ENCODE measurements around the gene KSR2.
"Not testable (repeated sequence)": the region's sequence is repeated elsewhere in the genome, so short reads cannot be mapped to it uniquely, and the experiment has no call there.

The KSR2 gene

DNA sequence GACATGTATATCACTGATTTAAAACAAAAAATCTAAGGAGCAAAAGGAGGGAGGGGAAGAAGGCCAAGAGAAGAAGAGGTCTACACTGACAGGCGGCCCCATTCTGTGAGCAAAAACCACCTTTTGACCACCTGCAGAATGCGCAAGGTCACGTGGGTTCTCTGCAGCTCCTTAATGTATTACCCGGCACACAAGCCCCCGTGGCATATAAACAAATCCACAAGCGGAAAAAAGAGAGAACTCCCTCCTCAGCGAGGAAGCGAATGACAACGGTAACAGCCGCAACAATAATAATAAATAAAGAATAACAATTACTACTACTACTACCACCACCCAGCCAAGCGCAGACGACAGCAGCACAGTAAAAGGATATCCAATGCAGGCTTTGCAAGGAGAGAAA lies 1.3 kb downstream of the KSR2 start:
- DNase-seq: no peak

DNA sequence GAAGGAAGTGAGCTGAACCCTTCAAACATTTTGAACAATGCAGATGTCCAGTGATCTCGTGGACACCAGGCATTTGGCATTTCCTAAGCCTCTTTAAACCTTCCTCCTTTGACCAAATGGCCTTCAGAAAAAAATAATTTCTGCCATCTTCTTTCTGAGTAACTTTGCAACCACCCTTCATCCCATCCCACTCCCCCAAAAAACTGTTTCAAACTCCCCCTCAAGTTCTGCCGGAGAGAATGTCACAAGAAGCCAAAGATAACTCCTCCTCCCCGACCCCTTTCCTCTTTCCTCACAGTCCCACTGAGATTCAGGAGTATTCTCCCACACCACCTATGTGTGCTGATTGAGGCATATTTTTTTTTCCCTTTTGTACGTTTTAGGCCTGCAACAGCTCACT lies 1.7 kb downstream of the KSR2 start:
- DNase-seq: no peak

DNA sequence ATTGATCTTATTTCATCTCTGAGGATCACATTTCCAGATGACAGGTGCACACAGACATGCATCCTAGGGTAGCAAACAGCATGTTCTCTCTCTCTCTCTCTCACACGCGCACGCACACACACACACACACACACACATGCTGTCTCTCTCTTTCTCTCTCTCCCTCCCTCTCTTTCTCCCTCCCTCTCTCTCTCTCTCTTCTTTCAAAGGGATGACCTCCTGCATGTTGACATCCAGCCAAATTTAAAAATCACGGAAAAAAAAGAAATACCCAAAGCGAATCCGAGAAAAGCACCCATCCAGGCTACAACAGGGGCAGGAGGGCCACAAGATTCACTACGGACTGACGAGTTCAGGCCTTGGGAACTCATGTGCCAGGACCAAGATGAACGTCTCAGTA lies 2.3 kb downstream of the KSR2 start:
- DNase-seq: no peak

DNA sequence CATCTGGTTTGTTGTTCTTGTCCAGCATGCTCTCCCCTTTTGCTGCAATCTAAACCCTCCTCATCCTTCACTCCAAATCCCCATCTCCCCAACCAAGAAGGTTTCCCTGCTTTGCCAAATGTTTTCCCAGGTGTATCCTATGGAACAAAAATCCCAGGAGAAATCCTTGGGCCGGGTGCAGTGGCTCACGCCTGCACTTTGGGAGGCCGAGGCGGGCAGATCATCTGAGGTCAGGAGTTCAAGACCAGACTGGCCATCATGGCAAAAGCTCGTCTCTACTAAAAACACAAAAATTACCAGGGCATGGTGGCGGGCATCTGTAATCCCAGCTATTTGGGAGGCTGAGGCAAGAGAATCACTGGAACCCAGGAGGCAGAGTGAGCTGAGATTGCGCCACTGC lies 5.0 kb downstream of the KSR2 start:
- no peak for DNase-seq

DNA sequence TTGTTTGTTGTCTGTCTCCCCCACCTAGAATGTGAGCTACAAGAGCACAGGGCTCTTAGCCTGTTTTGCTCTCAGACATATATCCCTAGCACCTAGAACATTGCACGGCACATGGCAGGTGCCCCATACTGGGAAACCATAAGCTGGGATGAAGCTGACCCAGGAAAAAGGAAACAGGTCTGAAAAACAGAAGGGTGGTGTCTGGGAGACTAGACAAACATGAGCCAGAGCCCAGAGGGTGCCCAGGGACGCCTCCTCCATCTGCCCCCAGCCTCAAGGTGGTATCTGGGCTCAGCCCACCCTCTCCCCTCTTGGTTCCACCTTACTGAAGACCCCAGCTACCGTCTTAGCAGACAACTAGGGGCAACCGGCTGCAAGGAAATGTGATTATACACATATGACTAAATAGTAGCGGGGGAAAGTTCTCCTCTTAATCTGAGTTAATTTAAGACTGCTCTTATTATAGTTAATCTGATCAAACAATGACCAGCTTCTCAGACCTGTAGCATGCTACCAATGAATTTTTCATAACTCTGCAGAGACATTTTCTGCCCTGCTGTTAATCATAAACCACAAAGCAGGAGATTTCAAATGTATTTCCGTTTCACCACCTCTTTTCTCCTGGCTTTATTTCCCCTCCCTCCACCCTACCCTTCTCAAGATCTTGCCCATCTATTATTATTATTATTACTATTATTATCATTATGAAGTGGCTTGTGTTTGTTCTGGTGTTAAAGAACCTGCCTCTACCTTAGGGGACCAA lies 31.9 kb downstream of the KSR2 start:
- no peak for DNase-seq

DNA sequence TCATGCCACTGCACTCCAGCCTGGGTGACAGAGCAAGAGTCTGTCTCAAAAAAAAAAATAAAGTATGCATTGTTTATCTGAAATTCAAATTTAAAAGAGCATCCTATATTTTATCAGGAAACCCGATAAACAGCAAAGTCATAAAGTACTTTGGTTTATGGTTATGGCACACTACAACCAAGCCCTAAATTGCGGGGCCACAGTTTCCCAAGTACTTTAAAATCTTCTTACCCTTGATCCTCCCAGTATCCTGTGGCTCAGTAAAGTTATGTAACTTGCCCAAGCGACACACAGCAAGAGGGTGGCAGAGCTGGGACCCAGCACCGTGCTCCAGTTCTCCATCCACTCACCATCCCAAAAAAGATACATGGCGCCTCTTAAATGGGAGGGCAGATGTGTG lies 35.2 kb downstream of the KSR2 start:
- no peak for DNase-seq

DNA sequence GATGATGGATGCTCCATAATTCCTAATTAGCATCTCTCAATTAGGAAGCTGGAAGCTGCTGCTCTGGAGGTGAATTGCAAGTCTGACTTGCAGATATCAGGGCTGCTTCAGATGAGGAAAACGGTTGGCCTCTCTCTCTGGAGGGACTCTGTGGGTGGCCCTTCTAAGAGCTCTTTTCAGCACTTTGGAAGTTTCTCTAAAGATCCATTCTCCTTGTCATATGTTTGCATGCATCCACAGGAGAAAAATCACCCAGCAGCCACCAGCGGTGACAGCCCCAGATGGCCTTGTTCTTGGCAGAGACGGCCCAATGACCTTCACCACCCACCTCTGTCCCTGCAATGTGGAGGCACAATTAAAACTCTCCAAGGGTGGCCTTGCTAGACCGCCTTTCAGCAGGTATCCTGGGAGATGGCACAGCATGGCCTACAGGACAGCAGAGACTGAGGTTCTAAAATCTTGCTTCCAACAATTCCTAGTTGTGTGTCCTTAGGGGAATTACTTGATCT lies 42.3 kb downstream of the KSR2 start:
- no peak for DNase-seq

DNA sequence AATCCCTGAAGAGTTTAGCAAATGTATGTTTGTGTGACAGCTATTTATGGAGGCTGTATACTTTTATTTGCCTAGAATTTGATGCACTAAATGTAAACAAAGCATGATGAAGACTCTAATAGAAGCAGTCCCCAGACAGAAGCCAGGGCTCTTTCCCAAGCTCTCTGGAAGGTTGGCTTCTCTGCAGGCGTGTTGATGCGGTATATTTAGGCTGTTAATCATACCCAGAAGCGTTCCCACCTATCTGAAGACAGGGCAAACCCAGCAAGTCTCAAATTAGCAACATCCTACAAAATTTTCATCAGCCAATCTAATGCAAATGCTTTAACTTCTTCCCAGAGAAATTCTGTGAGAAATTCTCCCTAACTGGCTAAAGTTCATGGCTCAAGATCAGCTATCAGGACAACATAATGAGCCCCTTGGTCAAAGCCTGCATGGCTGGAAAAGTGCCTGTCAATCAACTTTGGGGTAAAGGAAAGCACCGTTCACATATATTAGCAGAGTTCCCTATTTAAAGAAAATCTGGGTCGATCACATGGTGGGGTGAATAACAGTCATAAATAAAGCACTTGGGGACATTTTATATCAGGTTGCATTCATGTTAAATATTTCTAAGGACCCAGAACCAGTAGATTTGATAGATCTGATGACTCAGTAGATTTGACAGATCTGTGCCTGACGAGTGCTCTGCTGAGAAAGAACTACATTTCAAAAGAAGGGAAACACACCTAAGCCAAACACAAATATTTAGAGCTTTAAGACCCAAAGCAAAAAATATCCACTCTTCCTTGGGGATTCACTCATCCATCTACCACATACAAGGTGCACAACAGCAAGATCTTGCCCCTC lies 46.6 kb downstream of the KSR2 start:
- no peak for DNase-seq

DNA sequence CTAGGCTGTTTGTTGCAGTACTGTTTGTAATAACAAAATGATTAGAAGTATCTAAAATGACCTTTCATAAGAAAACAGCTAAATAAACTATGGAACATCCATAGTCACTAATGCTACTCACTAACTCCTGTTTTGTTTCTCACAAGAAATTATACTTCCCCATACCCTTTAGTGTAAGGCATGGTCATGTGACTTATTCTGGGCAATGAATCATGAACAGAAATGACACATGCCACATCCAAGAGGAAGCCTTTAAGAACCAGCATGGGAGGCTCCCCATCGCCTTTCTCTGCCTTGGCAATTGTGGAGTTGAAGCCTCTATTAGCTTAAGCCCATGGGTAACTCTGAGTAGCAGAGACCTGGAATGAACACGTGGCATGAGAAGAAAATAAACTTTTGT lies 49.3 kb downstream of the KSR2 start:
- DNase-seq: no peak

DNA sequence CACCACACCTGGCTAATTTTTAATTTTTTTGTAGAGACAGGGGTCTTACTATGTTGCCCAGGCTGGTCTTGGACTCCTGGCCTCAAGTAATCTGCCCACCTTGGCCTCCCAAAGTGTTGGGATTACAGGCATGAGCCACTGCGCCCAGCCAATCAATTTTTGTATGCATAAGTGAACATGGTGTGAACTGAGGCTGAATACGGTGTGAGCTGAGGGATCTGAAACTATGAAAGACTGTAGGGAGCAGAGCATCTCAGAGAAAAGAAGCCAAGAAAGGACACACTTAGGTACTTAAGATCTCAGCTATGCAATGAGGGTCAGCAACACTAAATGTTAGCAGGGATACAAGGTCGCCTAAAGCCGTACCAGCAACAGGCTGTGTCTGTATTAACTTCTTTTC lies 54.1 kb downstream of the KSR2 start:
- no peak for DNase-seq

DNA sequence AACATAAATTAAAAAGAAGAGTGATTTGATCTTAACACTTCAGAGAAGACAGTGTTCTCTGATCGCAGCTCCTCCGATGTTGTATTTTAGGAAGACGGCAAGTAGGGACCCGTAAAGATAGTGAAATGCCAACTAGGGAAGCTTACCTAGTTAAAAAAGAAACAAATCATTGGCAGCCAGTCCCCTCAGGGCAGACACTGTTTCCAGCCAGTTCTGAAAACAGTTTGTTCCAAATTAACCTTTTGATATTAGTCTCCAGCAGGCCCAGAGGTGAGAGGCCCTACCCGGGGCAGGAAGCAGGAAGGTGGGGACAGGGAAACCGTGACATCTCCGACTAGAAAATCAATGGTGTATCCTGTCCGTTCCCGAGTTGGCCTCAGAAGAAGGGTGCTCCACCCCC lies 56.0 kb downstream of the KSR2 start:
- DNase-seq: no peak

DNA sequence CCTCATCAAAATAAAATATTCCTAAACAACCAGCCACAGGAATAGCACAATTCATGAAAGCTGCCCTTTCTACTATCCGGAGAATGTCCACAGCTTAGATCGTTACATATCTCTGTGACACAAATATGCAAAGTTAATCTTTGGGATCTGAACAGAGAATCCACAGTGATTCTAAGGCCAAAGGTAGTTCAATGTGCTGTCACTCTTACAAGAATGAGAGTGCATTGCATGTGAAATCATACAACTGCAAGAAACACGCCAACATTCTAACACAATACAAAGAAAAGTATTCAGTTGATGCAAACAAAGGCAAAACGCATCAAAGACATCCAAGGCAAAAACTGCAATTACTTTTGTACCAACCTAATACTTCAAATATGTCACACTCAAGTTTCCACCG lies 60.4 kb downstream of the KSR2 start:
- DNase-seq: no peak

DNA sequence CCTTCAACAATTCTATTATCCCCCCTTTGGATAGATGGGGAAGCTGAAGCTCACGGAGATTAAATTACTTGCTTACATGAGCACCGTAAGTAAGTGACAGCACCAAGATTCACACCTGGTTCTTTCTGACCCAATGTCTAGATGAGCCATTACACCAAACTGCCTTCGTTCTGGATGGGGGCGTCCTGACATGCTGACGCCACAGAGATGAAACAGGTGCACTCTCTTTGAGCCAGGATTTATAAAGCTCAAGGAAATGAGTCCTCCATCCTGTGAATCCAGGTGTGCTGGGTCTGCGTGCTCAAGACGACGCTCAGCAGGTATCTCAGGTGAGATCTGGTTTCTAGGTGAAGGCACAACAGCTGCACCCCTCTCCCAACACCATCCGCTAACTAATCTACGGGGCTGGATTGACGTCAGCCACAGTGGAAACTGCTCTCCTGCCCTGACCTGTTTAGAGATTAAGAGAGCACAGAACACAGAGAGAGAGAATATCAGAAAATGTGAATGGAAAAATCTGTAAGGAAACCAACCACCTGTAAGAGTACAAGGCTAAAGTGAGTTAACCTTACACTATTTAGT lies 61.6 kb downstream of the KSR2 start:
- DNase-seq: no peak

DNA sequence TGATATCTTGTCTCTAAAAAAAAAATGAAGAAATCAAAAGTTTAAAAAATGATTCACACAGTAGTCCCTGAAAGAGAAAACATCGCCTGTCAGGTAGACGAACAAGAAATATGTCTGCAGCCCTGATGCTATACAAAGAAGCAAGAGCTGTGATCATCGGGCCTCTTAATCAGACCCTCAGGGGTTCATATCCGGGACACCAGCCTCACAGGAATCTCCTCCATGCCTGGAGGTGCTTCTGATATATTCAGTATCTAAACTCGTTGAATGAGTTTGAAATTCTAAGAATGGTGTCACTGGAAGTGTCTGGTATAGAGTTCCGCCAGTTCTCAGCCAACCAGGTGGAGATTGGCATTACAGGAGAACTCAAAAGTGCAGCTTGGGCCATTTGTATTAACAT lies 64.7 kb downstream of the KSR2 start:
- no peak for DNase-seq

DNA sequence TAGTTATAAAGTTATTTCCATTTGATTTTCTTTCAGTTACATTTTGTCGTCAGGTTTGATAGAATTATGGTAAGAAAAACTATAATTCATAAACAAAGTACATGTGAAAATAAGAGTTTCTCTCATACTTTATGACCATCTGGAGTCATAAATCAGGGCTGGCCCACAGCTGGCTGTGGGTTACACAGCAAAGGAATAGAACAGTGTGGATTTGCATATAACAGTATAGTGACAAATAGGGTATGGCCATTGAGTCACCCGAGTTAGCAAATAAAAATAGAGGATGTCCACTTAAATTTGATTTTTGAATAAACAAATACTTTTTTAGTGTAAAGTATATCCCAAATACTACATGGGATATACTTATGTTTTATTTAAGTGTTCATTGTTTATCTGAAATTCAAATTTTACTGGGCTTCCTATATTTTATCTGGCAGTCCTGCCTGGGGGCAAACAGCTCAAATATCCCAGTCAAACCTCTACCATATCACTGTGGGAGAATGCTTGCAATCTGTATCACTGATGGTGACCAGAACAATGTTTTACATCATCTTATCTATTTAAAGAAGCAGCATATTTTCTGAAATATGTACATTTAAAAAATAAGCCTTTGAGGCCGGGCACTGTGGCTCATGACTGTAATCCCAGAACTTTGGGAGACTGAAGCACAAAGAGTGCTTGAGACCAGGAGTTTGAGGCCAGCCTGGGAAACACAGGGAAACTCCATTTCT lies 65.5 kb downstream of the KSR2 start:
- DNase-seq: no peak

DNA sequence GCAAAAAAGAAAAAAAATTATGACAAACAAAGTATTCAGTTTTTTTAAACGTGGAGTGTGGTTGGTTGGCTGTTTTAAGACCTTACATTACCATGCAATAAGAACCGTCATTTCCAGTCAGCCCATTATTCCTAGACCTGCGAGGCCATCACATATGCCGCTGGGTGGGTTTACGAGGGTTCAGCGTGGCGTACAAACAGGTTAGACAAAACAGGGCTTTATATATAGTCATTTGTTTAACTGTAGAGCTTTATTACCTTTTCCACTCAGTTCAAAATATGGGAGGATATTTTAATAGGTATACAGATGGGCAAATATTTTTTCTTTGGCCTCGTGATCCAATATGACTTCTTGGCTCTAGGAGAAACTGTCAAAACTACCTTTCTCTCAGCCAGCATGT lies 67.2 kb downstream of the KSR2 start:
- DNase-seq: no peak

DNA sequence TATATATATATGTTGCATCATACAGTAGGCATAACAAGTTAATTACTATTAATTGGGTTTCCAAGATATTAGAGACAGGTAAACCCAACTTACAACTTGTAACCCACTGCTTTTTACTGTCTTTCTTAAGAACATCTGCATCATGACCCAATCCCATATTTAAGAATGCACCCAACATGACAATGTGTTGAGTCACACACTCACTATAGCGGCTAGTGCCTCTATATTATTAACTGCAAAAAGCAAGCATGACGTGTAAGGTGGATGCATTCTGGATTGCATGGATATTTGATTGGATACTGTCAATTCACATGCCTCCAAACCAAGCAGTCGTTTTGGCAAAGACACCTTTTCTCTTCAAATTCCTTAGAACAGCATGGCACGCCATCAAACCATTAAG lies 68.2 kb downstream of the KSR2 start:
- no peak for DNase-seq

DNA sequence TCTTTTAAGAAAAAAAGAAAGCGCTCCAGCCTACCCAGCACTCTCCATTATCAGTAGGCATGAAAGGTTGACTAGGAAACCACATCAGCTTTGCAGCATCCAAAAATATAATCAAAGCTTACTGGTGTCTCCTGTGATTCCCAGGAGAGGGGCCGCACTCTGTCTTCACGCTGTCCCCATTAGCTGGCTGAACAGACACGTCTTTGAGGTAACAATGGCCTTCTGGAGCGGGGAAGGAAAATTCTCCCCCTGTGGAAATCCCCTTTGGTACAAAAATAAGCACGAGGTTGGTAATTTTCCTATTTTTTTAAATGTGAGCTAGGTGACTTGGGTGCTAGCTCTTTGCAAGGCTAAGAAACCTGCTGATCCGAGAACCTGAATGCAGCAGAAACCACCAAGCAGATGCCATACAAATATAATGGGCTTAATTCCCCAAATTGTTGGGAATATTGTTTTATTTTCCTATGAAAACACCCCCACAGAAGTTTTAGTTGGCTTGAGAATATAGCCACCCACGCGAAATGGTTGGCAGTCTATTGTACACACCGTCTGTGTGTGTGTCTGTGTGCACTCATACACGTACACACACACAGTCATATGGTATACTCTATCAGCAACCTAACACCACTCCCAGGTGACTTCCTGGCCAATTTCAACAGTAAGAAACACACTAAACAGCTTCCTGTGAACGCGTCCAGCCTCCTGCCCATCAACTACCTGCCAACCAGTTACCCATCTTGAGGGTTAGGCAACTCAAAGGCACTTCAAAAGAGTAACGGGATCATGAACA lies 71.2 kb downstream of the KSR2 start:
- DNase-seq: no peak

DNA sequence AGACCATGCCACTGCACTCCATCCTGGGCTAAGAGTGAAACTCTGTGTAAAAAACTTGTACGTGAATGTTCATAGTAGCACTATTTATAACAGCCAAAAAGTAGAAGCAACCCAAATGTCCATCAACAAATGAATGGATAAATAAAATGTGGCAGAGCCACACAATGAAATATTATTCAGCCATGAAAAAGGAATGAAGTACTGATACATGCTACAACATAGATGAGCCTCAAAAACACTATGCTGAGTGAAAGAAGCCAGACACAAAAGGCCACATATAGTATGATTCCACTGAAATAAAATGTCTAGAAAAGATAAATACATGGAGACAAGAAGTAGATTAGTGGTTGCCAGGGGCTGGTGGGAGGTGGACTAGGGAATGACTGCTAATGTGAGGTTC lies 72.8 kb downstream of the KSR2 start:
- DNase-seq: no peak

DNA sequence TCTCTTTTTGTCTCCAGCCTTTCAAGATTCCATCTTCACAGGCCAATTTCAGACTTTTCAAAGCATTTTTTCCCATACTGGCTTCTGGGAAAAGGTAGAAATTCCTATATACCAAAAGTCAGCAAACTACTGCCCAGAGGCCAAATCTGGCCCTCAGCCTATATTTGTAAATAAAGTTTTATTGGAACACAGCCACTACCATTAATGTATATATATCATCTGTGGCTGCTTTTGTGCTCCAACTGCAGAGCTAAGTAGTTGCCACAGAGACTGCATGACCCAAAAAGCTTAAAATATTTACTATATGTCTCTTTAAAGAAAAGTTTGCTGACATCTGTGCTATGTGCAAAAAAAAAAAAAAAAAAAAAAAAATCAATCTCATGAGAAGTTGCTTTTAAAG lies 76.3 kb downstream of the KSR2 start:
- no peak for DNase-seq

DNA sequence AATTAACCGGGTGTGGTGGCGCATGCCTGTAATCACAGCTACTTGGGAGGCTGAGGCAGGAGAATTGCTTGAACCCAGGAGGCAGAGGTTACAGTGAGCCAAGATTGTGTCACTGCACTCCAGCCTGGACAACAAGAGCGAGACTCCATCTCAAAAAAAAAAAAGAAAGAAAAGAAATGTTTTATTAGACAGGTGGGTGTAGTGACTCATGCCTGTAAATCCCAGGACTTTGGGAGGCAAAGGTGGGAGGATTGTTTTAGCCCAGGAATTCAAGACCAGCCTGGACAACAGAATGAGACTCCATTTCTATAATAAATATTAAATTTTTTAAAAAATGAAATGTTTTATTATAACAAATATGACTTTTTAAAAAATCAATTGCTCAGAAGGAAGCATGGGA lies 77.5 kb downstream of the KSR2 start:
- not testable (repeated sequence) for DNase-seq

DNA sequence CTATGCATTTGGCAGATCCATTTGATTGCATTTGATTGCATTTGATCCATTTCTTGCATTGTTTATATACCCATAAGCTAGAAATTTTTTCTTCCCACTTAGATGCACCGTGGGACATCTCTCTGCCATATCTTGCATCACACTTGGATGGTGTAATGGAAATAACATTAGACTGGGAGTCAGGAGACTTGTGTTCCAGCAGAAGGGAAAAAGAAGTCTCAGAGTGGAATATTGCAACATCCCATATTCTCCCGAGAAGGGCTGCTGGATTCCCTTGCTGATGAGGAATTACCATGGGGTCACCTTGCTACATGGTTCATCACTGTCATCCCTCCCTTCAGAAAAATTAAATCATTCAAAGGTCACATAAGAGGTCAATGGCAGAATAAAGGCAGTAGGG lies 78.1 kb downstream of the KSR2 start:
- no peak for DNase-seq
